SK-N-SH (cell line): ENCODE results near the gene TACC2. TPM values are rescaled to one million over a fixed set of nuclear protein-coding genes. Genes with fewer than 3 reads are reported as not detected.

Experiments
- CTCF ChIA-PET: fragments of 300-600, 350-600 bp; formaldehyde crosslinking; extraction: SDS; loops from one replicate; lab custom pipeline; 2021; lab: Yijun Ruan, JAX
- POLR2A ChIA-PET: fragments of 350-600 bp; sonication (Branson Sonifier 250); formaldehyde crosslinking; extraction: SDS; loops from one replicate; lab custom pipeline; 2020; ENCODE audit warnings: antibody characterized with exemption, inconsistent platforms; lab: Yijun Ruan, JAX
- DNase-seq: peaks from one replicate; pipeline ENCODE4 v3.0.0; 2012
- H2AFZ ChIP-seq: fragments of 200-600 bp; sonication (generic); 2 replicates; pipeline ENCODE4 v1.8.1; 2016; ENCODE audit warnings: antibody characterized with exemption, mild to moderate bottlenecking, low read depth
- H3F3A ChIP-seq: fragments of 200-600 bp; sonication (generic); replicated peaks from 2 replicates; pipeline ENCODE3; 2016; ENCODE audit warnings: antibody characterized with exemption, mild to moderate bottlenecking; ENCODE audit not compliant: insufficient read depth
- H3K27ac ChIP-seq, 2 experiments: fragments of 200-500 bp in 1 of 2; fragments of 200-600 bp in 1 of 2; sonication (Bioruptor generic) in 1 of 2; sonication (generic), shearing (Covaris generic) in 1 of 2; 2 replicates each; pipeline versions ENCODE4 v1.5.1 to v1.6.1; 2014 to 2016; ENCODE audit warnings: low read depth in 2 of 2, inconsistent platforms in 1 of 2, low read length in 1 of 2, mild to moderate bottlenecking in 1 of 2, mixed read lengths in 1 of 2
- H3K27me3 ChIP-seq: fragments of 200-600 bp; sonication (generic), shearing (Covaris generic); 2 replicates; pipeline ENCODE4 v1.6.1; 2016; ENCODE audit warnings: mixed run types; ENCODE audit not compliant: insufficient read depth
- H3K36me3 ChIP-seq, 2 experiments: fragments of 200-500 bp in 1 of 2; fragments of 200-600 bp in 1 of 2; sonication (Bioruptor generic) in 1 of 2; sonication (generic) in 1 of 2; replicated peaks in 1 of 2; 2 replicates each; pipeline versions ENCODE3 to v1.5.1; 2014 to 2016; ENCODE audit warnings: low read length in 1 of 2, mild to moderate bottlenecking in 1 of 2; ENCODE audit not compliant: insufficient read depth in 2 of 2, control insufficient read depth in 1 of 2
- H3K4me1 ChIP-seq, 2 experiments: fragments of 200-500 bp in 1 of 2; fragments of 200-600 bp in 1 of 2; sonication (Bioruptor generic) in 1 of 2; sonication (generic), shearing (Covaris generic) in 1 of 2; 2 replicates each; pipeline versions ENCODE4 v1.5.1 to v1.6.1; 2014 to 2016; ENCODE audit warnings: low read depth in 1 of 2, low read length in 1 of 2, mixed run types in 1 of 2; ENCODE audit not compliant: insufficient read depth in 2 of 2, control insufficient read depth in 1 of 2
- H3K4me2 ChIP-seq: fragments of 200-600 bp; sonication (generic), shearing (Covaris generic); 2 replicates; pipeline ENCODE4 v1.6.1; 2017; ENCODE audit warnings: mixed run types
- H3K4me3 ChIP-seq, 2 experiments: fragments of 200-500 bp in 1 of 2; fragments of 200-600 bp in 1 of 2; sonication (Bioruptor generic) in 1 of 2; sonication (generic), shearing (Covaris generic) in 1 of 2; 2 replicates each; pipeline versions ENCODE4 v1.5.1 to v1.8.1; 2014 to 2016; ENCODE audit warnings: low read depth in 2 of 2, inconsistent platforms in 1 of 2, low read length in 1 of 2, mild to moderate bottlenecking in 1 of 2, mixed read lengths in 1 of 2, moderate library complexity in 1 of 2
- H3K79me2 ChIP-seq: fragments of 200-600 bp; sonication (generic); 2 replicates; pipeline ENCODE4 v1.8.1; 2017; ENCODE audit warnings: mild to moderate bottlenecking; ENCODE audit not compliant: insufficient read depth
- H3K9ac ChIP-seq: fragments of 200-600 bp; sonication (generic); 2 replicates; pipeline ENCODE4 v1.6.1; 2017; ENCODE audit warnings: mixed run types
- H3K9me2 ChIP-seq: fragments of 200-600 bp; sonication (generic); 2 replicates; pipeline ENCODE4 v1.6.1; 2017; ENCODE audit warnings: mixed run types
- H3K9me3 ChIP-seq: fragments of 200-600 bp; sonication (generic); 2 replicates; pipeline ENCODE4 v1.6.1; 2017; ENCODE audit warnings: mixed run types, mild to moderate bottlenecking, moderate library complexity
- H4K20me1 ChIP-seq: fragments of 200-600 bp; sonication (generic); 2 replicates; pipeline ENCODE4 v1.6.1; 2017; ENCODE audit warnings: mild to moderate bottlenecking, mixed run types; ENCODE audit not compliant: insufficient read depth
- CHD2 ChIP-seq: fragments of 150-350 bp; IDR thresholded peaks from 2 replicates; pipeline ENCODE4 v1.6.1; 2018; ENCODE audit warnings: low read length; ENCODE audit not compliant: partially characterized antibody
- EP300 ChIP-seq, 2 experiments: IDR thresholded peaks; 2 replicates each; pipeline versions ENCODE4 v1.4.0 to v1.6.1; 2012; ENCODE audit warnings: borderline replicate concordance in 1 of 2, low read depth in 1 of 2, low read length in 1 of 2
- FOSL2 ChIP-seq: IDR thresholded peaks from 2 replicates; pipeline ENCODE4 v1.4.0; 2012; ENCODE audit warnings: low read depth, mild to moderate bottlenecking, moderate library complexity, borderline replicate concordance
- FOXJ3 ChIP-seq: sonication (generic); formaldehyde crosslinking; IDR thresholded peaks from 2 replicates; pipeline ENCODE4 v1.5.1; 2020; ENCODE audit warnings: mild to moderate bottlenecking, missing genetic modification reagents
- GABPA ChIP-seq: IDR thresholded peaks from 2 replicates; pipeline ENCODE4 v1.4.0; 2012; ENCODE audit warnings: low read depth, mild to moderate bottlenecking
- NFIC ChIP-seq: IDR thresholded peaks from 2 replicates; pipeline ENCODE4 v1.4.0; 2012; ENCODE audit warnings: borderline replicate concordance
- RAD21 ChIP-seq: IDR thresholded peaks from 2 replicates; pipeline ENCODE4 v1.6.1; 2012; ENCODE audit warnings: mild to moderate bottlenecking, low read length
- RCOR1 ChIP-seq: fragments of 150-350 bp; IDR thresholded peaks from 2 replicates; pipeline ENCODE4 v1.6.1; 2017; ENCODE audit warnings: antibody characterized with exemption, low read length
- YY1 ChIP-seq: IDR thresholded peaks from 2 replicates; pipeline ENCODE4 v1.4.0; 2012; ENCODE audit warnings: low read depth, mild to moderate bottlenecking
- WGBS: methylation state at CpG from one replicate; pipeline ENCODE4 v1.1.6; 2017; ENCODE audit warnings: low lambda C conversion rate; 5-methylcytosine and 5-hydroxymethylcytosine counted together
- polyA plus RNA-seq, 3 experiments: library from polyadenylated mRNA; depleted of rRNA; stranded (reverse); fragments of >200 nt; gene quantifications; 2 replicates each; pipeline ENCODE4 v1.2.3, GENCODE V29; 2012
- TF ChIP-seq, protein P1 (sequence below): fragments of 150-350 bp; IDR thresholded peaks from 2 replicates; pipeline ENCODE4 v1.6.1; 2017; ENCODE audit warnings: antibody characterized with exemption, low read length, low read depth, borderline replicate concordance
- TF ChIP-seq, protein P2 (sequence below): IDR thresholded peaks from 2 replicates; pipeline ENCODE4 v1.4.0; 2012; ENCODE audit warnings: low read depth, borderline replicate concordance

Gene TACC2
- polyA plus RNA-seq, 1 of the 3 experiments (the other 2 are of a cell fraction): 8.8 TPM

GRCh38 chr10:122264436-122264835, 275.5 kb downstream of the TACC2 start:
- Histone ChIP-seq H3K79me2 (no peaks in the 10 kb centered on the region; the same call in 1 of the 2 replicates), H3K9ac (no peak overlapping the region), H2AFZ (no peak overlapping the region), H3K27me3 (no peaks in the 10 kb centered on the region), H3K9me3 (peaks cover 14% of the 10 kb centered on the region; the same call in 1 of the 2 replicates), H3K4me2 (peak overlapping the region; percentile 27; the same call in 1 of the 2 replicates), H3K4me1 (no peaks in the 10 kb centered on the region; a peak in 1 of 4 replicates), H3K4me3 (no peak overlapping the region), H3K9me2 (no peaks in the 10 kb centered on the region), H4K20me1 (no peaks in the 10 kb centered on the region), H3F3A (peaks cover 9% of the 10 kb centered on the region), H3K36me3 (peaks cover 0 to 14% of the 10 kb centered on the region in 2 experiments), H3K27ac (peak overlapping the region in 1 of 2 experiments; percentile 48; a peak in 1 of 4 replicates)
- DNase-seq: no peak
- CTCF ChIA-PET: interaction anchor here (1.7 to 2.6 kb wide), 2 partner anchors 9 to 18 kb away, joined by 4 to 7 read pairs; no protein-coding TSS in a partner anchor
- POLR2A ChIA-PET: no interaction called here
- no peak for TF ChIP-seq NFIC
- TF ChIP-seq RAD21: no peak
- TF ChIP-seq FOXJ3: no peak
- no peak for TF ChIP-seq YY1
- 85% methylated on average over 1 of the region's 1 CpG for WGBS

DNA sequence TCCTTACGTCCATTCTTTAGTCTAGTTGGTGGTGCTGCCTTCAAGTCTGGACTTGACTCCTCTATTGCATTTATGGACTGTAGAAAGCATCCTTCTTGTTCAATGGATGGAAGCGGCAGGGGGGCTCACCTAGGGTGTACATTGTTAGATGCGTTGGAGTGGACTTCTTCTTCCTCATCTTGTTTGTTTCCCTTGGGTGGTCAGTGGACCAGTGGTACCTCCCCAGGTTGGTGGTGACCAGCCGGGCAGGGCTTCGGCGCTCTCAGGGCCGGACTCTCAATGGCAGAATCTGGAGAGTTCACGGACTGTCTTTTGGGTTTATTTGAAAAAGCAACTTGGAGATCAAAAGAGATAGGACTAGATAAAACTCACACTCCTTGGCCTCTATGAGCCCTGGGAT, 276.0 kb downstream of the TACC2 start:
- Histone ChIP-seq H2AFZ (no peak overlapping the region), H3K9me2 (no peaks in the 10 kb centered on the region), H3K27me3 (no peaks in the 10 kb centered on the region), H3K27ac (0 out of 4 replicates have a peak overlapping the region, but pooled peaks of 1 of the 2 experiments have one; percentile 3), H4K20me1 (no peaks in the 10 kb centered on the region), H3K4me3 (no peak overlapping the region), H3K79me2 (no peaks in the 10 kb centered on the region; the same call in 1 of the 2 replicates), H3K9me3 (peaks cover 14% of the 10 kb centered on the region; the same call in 1 of the 2 replicates), H3K9ac (no peak overlapping the region), H3K4me1 (no peaks in the 10 kb centered on the region; a peak in 1 of 4 replicates), H3F3A (peaks cover 9% of the 10 kb centered on the region)
- CTCF ChIA-PET: interaction anchor here (2.6 kb wide), 1 partner anchor 19 kb away, joined by 7 read pairs; no protein-coding TSS in a partner anchor
- TF ChIP-seq GABPA (no peak), FOSL2 (no peak), YY1 (no peak), EP300 (IDR thresholded peaks at IDR 0.05; ENCODE audit: borderline replicate concordance in 1 of 2, low read depth in 1 of 2, low read length in 1 of 2) (no peak), RCOR1 (no peak)
- TF ChIP-seq, protein P1, sequence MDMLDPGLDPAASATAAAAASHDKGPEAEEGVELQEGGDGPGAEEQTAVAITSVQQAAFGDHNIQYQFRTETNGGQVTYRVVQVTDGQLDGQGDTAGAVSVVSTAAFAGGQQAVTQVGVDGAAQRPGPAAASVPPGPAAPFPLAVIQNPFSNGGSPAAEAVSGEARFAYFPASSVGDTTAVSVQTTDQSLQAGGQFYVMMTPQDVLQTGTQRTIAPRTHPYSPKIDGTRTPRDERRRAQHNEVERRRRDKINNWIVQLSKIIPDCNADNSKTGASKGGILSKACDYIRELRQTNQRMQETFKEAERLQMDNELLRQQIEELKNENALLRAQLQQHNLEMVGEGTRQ: no peak
- TF ChIP-seq, all 33 proteins: peak for 0
- Histone ChIP-seq H3K36me3 (peaks cover 0 to 14% of the 10 kb centered on the region in 2 experiments), H3K4me2 (no peak overlapping the region)
- POLR2A ChIA-PET: interaction anchor here (1.5 kb wide), 1 partner anchor 102 kb away, joined by 3 read pairs; no protein-coding TSS in a partner anchor
- DNase-seq: no peak
- WGBS: 82% methylated on average over 6 of the region's 8 CpGs

DNA sequence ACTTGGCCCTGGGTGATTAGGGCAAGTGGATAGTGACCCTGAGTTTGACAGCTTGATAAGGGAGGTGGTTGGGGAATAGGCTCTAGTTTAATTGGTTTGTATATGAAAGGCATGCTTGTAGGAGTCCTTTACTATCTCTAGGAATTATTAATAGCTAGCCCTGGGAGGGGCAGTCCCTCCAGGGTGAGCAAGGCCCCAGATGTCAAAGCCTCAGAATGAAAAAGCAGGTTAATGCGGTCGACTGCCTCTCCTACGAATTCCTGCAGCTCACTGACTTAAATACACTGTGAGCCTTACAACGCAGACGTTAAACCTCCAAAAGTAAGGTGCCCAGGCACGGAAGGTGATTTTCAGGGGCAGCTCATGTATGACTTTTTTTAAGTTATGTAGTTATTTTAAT, 276.9 kb downstream of the TACC2 start:
- no peaks in the 10 kb centered on the region for H4K20me1 ChIP-seq
- H3K9me3 ChIP-seq: peaks cover 14% of the 10 kb centered on the region; the same call in 1 of the 2 replicates
- CTCF ChIA-PET: interaction anchor here (1.0 kb wide), 1 partner anchor 14 kb away, joined by 3 read pairs; no protein-coding TSS in a partner anchor
- no peak overlapping the region for H3K4me2 ChIP-seq
- no peak for DNase-seq
- peaks cover 0 to 14% of the 10 kb centered on the region in 2 experiments for H3K36me3 ChIP-seq
- TF ChIP-seq, protein P2, sequence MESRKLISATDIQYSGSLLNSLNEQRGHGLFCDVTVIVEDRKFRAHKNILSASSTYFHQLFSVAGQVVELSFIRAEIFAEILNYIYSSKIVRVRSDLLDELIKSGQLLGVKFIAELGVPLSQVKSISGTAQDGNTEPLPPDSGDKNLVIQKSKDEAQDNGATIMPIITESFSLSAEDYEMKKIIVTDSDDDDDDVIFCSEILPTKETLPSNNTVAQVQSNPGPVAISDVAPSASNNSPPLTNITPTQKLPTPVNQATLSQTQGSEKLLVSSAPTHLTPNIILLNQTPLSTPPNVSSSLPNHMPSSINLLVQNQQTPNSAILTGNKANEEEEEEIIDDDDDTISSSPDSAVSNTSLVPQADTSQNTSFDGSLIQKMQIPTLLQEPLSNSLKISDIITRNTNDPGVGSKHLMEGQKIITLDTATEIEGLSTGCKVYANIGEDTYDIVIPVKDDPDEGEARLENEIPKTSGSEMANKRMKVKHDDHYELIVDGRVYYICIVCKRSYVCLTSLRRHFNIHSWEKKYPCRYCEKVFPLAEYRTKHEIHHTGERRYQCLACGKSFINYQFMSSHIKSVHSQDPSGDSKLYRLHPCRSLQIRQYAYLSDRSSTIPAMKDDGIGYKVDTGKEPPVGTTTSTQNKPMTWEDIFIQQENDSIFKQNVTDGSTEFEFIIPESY: no peak
- no peak for TF ChIP-seq CHD2
- no peaks in the 10 kb centered on the region; the same call in 1 of the 2 replicates for H3K79me2 ChIP-seq
- no peaks in the 10 kb centered on the region; a peak in 1 of 4 replicates for H3K4me1 ChIP-seq
- no peak overlapping the region for H2AFZ ChIP-seq
- H3F3A ChIP-seq: peaks cover 9% of the 10 kb centered on the region
- H3K27ac ChIP-seq: no peak overlapping the region
- POLR2A ChIA-PET: interaction anchor here (1.5 kb wide), 1 partner anchor 103 kb away, joined by 3 read pairs; no protein-coding TSS in a partner anchor
- H3K4me3 ChIP-seq: no peak overlapping the region
- 95% methylated on average over 6 of the region's 6 CpGs for WGBS
- H3K9ac ChIP-seq: no peak overlapping the region
- no peaks in the 10 kb centered on the region for H3K27me3 ChIP-seq
- H3K9me2 ChIP-seq: no peaks in the 10 kb centered on the region
